HG03520 (cell line): ENCODE measurements around the gene IMPDH2.

Experiments
- ATAC-seq: cut with Tn5 transposase; IDR thresholded peaks from one replicate; pipeline ENCODE4 v1.9.1; 2021; ENCODE audit warnings: mild to moderate bottlenecking, moderate library complexity; ENCODE audit not compliant: unreplicated experiment

The IMPDH2 gene

GRCh38 chr3:49007068-49007770, 22.0 kb downstream of the IMPDH2 start, which contains the start of gene WDR6:
TSS of gene WDR6 (plus strand) at chr3:49007391. CDS start at chr3:49007432, 41 bp downstream.
- peak; percentile 85 for ATAC-seq

- ATAC-seq = no peak
These were observed 22.7 kb downstream of the IMPDH2 start for GRCh38 chr3:49006408-49007067.

DNA sequence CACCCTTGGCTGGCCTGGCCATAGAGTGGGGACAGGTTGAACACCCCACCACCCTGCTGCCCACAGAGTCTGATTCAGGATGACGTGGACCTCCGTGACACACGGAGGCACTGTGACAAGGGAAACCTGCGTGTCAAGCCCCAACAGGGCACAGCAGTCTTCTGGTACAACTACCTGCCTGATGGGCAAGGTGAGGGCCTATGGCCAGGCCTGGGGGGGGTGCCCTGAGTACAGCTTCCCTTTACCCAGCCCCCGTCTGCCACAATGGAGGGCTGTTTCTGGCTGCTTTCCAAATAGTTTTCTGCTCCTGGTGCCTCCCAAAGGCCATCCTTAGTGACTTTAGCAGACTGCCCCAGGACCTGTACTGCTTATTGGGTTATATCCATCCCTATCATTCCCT, 23.2 kb downstream of the IMPDH2 start:
- ATAC-seq = no peak

DNA sequence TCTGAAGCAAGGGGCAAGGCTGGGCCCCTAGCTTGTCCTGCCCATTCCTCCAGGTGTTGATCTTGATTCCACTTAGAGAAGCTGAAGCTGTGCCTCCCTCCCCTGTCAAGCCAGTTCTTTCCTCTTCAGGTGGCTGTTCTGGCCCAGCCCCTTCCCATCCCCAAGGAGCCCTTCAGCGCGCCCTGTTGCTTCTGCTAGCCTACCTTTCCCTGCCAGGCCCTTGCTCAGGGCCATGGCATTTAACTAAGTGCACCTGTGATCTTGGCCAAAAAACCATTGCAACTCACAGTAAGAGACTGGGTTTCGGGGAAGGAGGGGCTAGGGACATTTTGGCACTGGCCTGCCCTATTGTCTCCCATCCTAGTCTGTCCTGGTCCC, 23.9 kb downstream of the IMPDH2 start:
- ATAC-seq = no peak

DNA sequence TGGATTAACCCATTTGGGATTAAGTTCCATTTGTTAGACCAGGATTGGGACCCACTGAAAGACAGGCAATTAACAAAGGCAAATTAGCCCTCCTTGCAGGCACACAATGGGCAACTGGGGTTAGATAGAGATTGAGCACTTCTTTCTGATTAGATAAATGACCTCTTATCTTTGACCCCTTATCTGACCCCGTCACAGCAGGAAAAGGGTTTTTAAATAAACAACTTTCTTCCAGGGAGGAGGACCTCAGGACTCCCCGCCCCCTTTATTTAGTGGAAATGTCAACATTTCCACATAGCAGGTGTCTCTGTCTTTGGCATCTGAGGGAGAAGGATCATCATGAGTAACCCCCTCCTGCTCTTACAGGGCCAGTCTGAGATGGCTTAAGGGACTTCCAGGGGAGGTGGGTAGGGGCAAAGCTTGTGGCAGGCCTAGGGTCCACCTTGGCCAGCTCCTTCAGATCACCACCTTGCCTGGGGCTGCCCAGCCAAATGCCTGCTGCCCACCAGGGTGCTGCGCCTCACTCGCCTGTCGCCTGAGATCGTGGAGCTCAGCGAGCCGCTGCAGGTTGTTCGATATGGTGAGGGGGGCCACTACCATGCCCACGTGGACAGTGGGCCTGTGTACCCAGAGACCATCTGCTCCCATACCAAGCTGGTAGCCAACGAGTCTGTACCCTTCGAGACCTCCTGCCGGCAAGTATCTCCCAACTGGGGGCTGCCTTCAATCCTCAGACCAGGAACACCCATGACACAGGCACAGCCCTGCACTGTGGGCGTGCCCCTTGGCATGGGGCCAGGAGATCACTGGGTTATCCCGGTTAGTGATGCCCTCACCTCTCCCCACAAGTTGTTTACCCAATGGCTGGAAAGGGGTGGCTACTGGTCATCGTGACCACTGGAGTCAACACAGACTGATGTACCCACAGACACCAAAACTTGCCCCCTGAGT, 24.6 kb downstream of the IMPDH2 start:
- no peak for ATAC-seq

- ATAC-seq = no peak
These were observed 28.0 kb downstream of the IMPDH2 start for GRCh38 chr3:49001155-49001554.

DNA sequence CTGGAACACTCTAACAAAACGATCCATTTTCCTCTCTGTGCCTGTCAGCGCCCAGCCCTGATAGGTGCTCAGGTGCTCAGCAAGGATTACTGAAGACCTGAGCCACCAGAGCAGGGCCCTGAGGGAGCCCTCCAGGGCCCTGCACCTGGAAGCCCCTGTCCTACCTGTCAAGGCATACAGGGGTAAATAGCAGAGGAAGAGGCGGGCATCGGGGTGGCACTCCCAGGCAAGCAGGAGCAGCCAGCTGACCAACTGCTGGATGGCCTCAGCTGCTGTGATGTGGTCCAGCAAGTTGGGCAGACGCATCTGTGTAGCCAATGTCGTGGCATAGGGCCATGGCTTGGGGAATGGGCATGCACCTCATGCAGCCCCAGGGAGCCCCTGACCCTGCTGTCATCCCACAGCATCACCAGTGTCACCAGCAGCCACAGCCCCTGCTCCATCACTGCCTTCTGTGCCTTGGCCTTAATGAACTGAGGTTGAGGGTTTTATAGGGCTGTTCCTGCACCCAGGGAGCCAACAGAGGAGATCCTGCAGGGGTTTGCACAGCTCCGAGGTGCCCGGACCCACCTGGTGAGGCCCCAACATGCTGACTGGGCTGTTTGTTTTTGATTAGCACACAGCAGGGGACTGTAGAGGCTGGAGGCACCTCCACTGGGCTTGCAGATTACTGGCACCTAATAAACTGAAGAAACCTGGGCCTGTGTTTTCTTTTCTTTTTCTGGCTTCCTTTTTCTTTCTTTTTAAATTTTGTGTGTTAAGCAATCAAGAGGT, 29.9 kb downstream of the IMPDH2 start:
- ATAC-seq = no peak

GRCh38 chr3:48997714-48998637, 31.2 kb downstream of the IMPDH2 start:
- no peak for ATAC-seq

GRCh38 chr3:48997102-48997635, 32.0 kb downstream of the IMPDH2 start:
- ATAC-seq = no peak

DNA sequence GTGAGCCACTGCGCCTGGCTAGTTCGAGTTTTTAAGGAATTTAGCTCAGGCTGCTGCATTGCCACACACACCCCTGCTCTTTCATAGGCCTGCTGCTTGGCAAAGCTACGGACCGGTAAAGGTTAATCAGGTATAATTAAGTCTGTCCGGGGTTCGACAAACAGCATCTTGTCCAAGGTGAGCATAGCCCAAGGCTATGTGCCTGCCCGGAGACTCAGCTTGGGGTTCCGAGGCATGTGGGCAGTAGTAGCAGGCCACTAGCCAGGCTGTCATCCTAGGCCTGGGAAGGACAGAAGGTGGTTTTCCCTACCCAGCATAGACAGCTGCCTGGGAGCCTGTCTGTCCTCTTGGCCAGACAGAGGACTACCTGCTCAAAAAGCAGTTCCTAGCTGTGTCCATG, 32.6 kb downstream of the IMPDH2 start:
- ATAC-seq = no peak

GRCh38 chr3:48993834-48994233, 35.4 kb downstream of the IMPDH2 start:
- no peak for ATAC-seq

GRCh38 chr3:48991851-48992545, 37.2 kb downstream of the IMPDH2 start:
- no peak for ATAC-seq

DNA sequence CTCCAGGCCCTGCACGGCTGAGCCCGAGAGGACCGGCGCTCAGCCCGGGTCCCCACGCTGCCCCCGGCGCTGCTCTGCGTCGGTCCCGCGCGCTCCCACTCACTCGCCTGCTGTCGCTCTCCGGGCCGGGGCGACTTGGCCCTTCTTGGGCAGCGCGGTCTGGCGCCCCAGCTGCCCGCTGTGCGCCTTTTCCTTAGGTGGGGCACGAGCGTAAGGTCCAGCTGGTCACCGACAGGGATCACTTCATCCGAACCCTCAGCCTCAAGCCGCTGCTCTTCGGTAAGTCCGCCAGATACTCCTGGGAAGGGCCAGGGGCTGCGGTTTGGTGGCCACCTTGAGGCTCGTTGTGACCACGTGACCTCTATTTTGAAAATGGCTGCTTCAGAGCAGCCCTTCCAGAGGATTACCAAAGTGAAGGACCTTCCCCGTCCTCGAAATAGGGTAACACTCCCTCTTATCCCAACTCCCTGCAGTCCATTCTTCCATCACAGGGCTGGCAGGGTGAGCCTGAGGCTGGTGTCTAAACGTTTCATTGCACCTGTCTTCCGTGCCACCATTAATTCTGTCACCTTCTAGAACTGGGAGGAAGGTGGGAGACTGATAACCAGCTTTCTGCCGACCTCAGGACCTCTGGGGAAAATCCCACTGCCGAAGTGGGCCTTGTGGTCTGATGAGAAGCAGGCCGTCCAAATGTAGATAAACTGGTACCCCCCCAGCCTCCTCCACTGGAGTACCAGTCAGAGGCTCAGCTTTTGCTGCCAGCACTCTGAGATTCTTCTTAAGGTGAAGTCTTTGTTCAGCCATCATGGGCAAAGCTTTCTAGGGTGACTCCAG, 38.3 kb downstream of the IMPDH2 start:
- peak; percentile 15 for ATAC-seq

GRCh38 chr3:48989796-48990635, 39.2 kb downstream of the IMPDH2 start, which contains the start of gene P4HTM:
TSS of gene P4HTM (plus strand) at chr3:48990241. CDS start at chr3:48990257, 16 bp downstream.
- ATAC-seq = peak; percentile 42

DNA sequence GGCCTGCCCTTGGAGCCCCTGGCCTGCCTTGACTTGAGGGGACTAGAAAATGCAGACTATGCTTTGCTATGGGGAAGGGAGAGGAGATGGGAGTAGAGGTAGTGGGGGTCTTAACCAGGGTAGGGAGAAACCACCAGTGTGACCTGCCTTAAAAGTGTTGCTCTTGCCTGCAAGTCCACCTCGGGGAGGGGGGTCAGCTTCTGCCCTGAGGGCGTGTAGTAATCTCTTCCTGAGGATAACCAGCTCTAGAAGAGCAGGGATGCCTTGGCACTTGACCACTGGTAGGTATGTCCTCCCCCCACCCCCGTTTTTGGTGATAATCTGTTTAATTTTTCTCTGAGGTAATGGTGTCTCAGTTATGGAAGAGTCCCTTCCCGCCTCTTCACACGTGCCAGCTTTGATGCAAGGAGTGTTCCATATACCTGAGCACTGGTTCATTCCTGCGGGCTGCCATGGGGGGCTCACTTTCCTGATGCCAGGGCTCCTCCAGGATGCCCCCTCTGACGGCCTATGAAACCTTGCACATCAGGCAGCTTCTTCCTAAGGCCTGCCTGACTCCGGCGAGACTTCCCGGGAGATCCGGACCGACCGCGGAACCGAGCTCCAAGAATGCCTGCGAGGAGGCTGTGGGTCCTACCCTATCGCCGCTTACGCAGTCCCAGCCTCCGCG, 39.9 kb downstream of the IMPDH2 start:
- ATAC-seq = no peak

DNA sequence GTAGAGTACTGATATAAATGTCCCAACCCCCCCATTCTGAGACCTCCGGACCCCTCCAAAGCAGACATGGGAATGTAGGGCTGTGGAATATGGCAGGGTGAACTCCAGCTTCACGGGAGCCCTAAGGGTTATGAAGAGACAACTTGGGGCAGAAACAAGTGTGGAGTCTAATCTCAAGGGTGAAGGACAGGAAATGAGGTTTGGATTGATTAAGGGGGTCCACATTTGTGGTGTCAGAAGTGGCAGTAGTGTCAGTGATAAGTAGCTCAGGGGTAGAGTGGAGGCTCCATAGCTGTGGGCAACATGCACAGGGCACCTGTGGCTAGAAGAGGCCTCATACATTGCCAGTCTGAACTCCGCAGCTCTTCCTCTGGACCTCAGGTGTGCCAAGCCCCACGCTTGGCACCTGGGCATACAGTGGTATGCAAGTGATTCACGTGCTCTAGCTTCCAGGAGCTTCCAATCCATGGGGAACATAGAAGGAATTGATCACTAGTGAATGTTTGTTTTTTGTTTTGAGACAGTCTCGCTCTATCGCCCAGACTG, 43.3 kb downstream of the IMPDH2 start:
- no peak for ATAC-seq
